SK-N-SH treated with all-trans-retinoic acid at 6 μM for 48 hours (cell line): ENCODE results near the gene PRM3.
A peak's percentile ranks its signal among the peaks of the same experiment; 100 is the strongest.

Experiments
- ATAC-seq: fragments of 200-7000 bp; cut with Tn5 transposase; 3 replicates; pipeline ENCODE4 v1.9.1; 2020; ENCODE audit warnings: mild to moderate bottlenecking, moderate library complexity
- BACH2 ChIP-seq: fragments of 250-450 bp; sonication (Bioruptor Pico); IDR thresholded peaks from 2 replicates; pipeline ENCODE4 v1.9.0; 2021; ENCODE audit warnings: mild to moderate bottlenecking, borderline replicate concordance
- CREB5 ChIP-seq: fragments of 250-450 bp; sonication (Bioruptor Pico); IDR thresholded peaks from 2 replicates; pipeline ENCODE4 v1.5.1; 2020; ENCODE audit warnings: low read depth, mild to moderate bottlenecking, moderate library complexity
- CSRNP3 ChIP-seq: fragments of 250-450 bp; sonication (Bioruptor Pico); IDR thresholded peaks from 2 replicates; pipeline ENCODE4 v1.5.1; 2021; ENCODE audit warnings: mild to moderate bottlenecking, moderate library complexity
- ESRRG ChIP-seq: fragments of 250-450 bp; sonication (Bioruptor Pico); IDR thresholded peaks from 2 replicates; pipeline ENCODE4 v1.6.1; 2021; ENCODE audit warnings: mild to moderate bottlenecking
- GLIS3 ChIP-seq: fragments of 250-450 bp; sonication (Bioruptor Pico); IDR thresholded peaks from 2 replicates; pipeline ENCODE4 v1.5.0; 2020; ENCODE audit warnings: mild to moderate bottlenecking, moderate library complexity
- ISL1 ChIP-seq: fragments of 250-450 bp; sonication (Bioruptor Pico); IDR thresholded peaks from 2 replicates; pipeline ENCODE4 v2.1.2; 2022; ENCODE audit warnings: mild to moderate bottlenecking, moderate library complexity
- OSR1 ChIP-seq: fragments of 250-450 bp; sonication (Bioruptor Pico); IDR thresholded peaks from 2 replicates; pipeline ENCODE4 v1.8.0; 2022; ENCODE audit warnings: moderate library complexity, mild to moderate bottlenecking, inconsistent platforms
- PATZ1 ChIP-seq: fragments of 250-450 bp; sonication (Bioruptor Pico); IDR thresholded peaks from 2 replicates; pipeline ENCODE4 v1.8.0; 2020; ENCODE audit warnings: mild to moderate bottlenecking, moderate library complexity, borderline replicate concordance
- POU6F1 ChIP-seq: fragments of 250-450 bp; sonication (Bioruptor Pico); IDR thresholded peaks from 2 replicates; pipeline ENCODE4 v1.8.0; 2021; ENCODE audit warnings: low read depth, mild to moderate bottlenecking, moderate library complexity, borderline replicate concordance
- PPARA ChIP-seq: fragments of 250-450 bp; sonication (Bioruptor Pico); IDR thresholded peaks from 2 replicates; pipeline ENCODE4 v1.5.0; 2020; ENCODE audit warnings: mild to moderate bottlenecking, borderline replicate concordance
- RARB ChIP-seq: fragments of 250-450 bp; sonication (Bioruptor Pico); IDR thresholded peaks from 2 replicates; pipeline ENCODE4 v1.8.0; 2021; ENCODE audit warnings: mild to moderate bottlenecking, moderate library complexity
- TOX ChIP-seq: fragments of 250-450 bp; sonication (Bioruptor Pico); IDR thresholded peaks from 2 replicates; pipeline ENCODE4 v1.8.0; 2021; ENCODE audit warnings: mild to moderate bottlenecking, moderate library complexity, borderline replicate concordance
- TSHZ2 ChIP-seq: fragments of 250-450 bp; sonication (Bioruptor Pico); IDR thresholded peaks from 2 replicates; pipeline ENCODE4 v1.5.0; 2020; ENCODE audit warnings: mild to moderate bottlenecking, moderate library complexity
- ZC3H10 ChIP-seq: fragments of 250-450 bp; sonication (Bioruptor Pico); IDR thresholded peaks from 2 replicates; pipeline ENCODE4 v1.5.1; 2021; ENCODE audit warnings: mild to moderate bottlenecking, moderate library complexity
- ZFP3 ChIP-seq: fragments of 250-450 bp; sonication (Bioruptor Pico); IDR thresholded peaks from 2 replicates; pipeline ENCODE4 v1.5.0; 2020; ENCODE audit warnings: mild to moderate bottlenecking, moderate library complexity
- ZFP30 ChIP-seq: fragments of 450-650 bp; formaldehyde crosslinking; IDR thresholded peaks from 2 replicates; pipeline ENCODE4 v1.5.0; 2022; ENCODE audit warnings: mild to moderate bottlenecking, moderate library complexity
- ZNF565 ChIP-seq: fragments of 450-650 bp; formaldehyde crosslinking; conservative IDR thresholded peaks from 2 replicates; pipeline ENCODE4 v1.5.0; 2020; ENCODE audit warnings: low read depth, mild to moderate bottlenecking, moderate library complexity
- ZNF70 ChIP-seq: fragments of 450-650 bp; formaldehyde crosslinking; IDR thresholded peaks from 2 replicates; pipeline ENCODE4 v1.5.0; 2020; ENCODE audit warnings: mild to moderate bottlenecking, moderate library complexity
- ZNF8 ChIP-seq: fragments of 450-650 bp; formaldehyde crosslinking; IDR thresholded peaks from 2 replicates; pipeline ENCODE4 v1.5.0; 2020; ENCODE audit warnings: mild to moderate bottlenecking, moderate library complexity

PRM3 gene

GRCh38 chr16:11248133-11248532 lies 25.3 kb downstream of the PRM3 start:
- no peak for ATAC-seq
- no peak for TF ChIP-seq ISL1 (CRISPR knock-in tag)
- no peak for TF ChIP-seq CREB5 (CRISPR knock-in tag)

- ATAC-seq, result no peak
Measured at GRCh38 chr16:11245988-11246387, 27.4 kb downstream of the PRM3 start.

GRCh38 chr16:11245222-11245737 lies 28.1 kb downstream of the PRM3 start:
- ATAC-seq, result no peak

More at GRCh38 chr16:11245988-11246387, 27.4 kb downstream of the PRM3 start:
- no peak for TF ChIP-seq ESRRG (CRISPR knock-in tag)
- no peak for TF ChIP-seq TOX (CRISPR knock-in tag)
- TF ChIP-seq BACH2 (CRISPR knock-in tag), result no peak
- TF ChIP-seq ZFP3 (CRISPR knock-in tag), result no peak
- no peak for TF ChIP-seq ZNF565
- TF ChIP-seq ISL1 (CRISPR knock-in tag), result no peak
- TF ChIP-seq ZC3H10, result no peak
- TF ChIP-seq ZNF70 (CRISPR knock-in tag), result no peak
- TF ChIP-seq GLIS3 (CRISPR knock-in tag), result no peak
- no peak for TF ChIP-seq ZNF8 (CRISPR knock-in tag)
- TF ChIP-seq PPARA (CRISPR knock-in tag), result no peak
- TF ChIP-seq ZFP30 (CRISPR knock-in tag), result no peak
- TF ChIP-seq CREB5 (CRISPR knock-in tag), result no peak
- TF ChIP-seq OSR1 (CRISPR knock-in tag), result no peak
- TF ChIP-seq POU6F1 (CRISPR knock-in tag), result no peak
- TF ChIP-seq RARB (CRISPR knock-in tag), result no peak

GRCh38 chr16:11242658-11243057 lies 30.8 kb downstream of the PRM3 start:
- no peak for ATAC-seq
- TF ChIP-seq CSRNP3 (CRISPR knock-in tag), result no peak
- TF ChIP-seq TSHZ2, result no peak
- TF ChIP-seq ZNF70 (CRISPR knock-in tag), result no peak
- TF ChIP-seq PATZ1 (CRISPR knock-in tag), result no peak
- TF ChIP-seq ZC3H10, result no peak
- TF ChIP-seq POU6F1 (CRISPR knock-in tag), result no peak
- no peak for TF ChIP-seq OSR1 (CRISPR knock-in tag)

More at GRCh38 chr16:11245222-11245737, 28.1 kb downstream of the PRM3 start:
- TF ChIP-seq ZNF8 (CRISPR knock-in tag), result no peak
- TF ChIP-seq TOX (CRISPR knock-in tag), result no peak
- peak; percentile 97 for TF ChIP-seq ZFP3 (CRISPR knock-in tag)
- no peak for TF ChIP-seq RARB (CRISPR knock-in tag)
- TF ChIP-seq ZFP30 (CRISPR knock-in tag), result no peak
- TF ChIP-seq POU6F1 (CRISPR knock-in tag), result no peak
